Spleen (tissue), 11 donors: Measurements from ENCODE around the gene SHQ1. TPM values are rescaled to one million over a fixed set of nuclear protein-coding genes. Genes with fewer than 3 reads are reported as not detected.

Experiments used
- DNase-seq: peaks from one replicate; pipeline ENCODE4 v3.0.0-alpha.2; 2020
- H3K27ac ChIP-seq, 8 donors: fragments of 200-600 bp; sonication (generic) in 7 of 8; 1 replicate in 4 of 8; 2 replicates in 4 of 8; pipeline versions ENCODE4 v1.5.0 to v1.8.0; 2016 to 2021; ENCODE audit warnings: inconsistent platforms in 4 of 8, mild to moderate bottlenecking in 4 of 8, moderate library complexity in 1 of 8
- H3K27me3 ChIP-seq, 7 donors: fragments of 200-600 bp; sonication (generic) in 6 of 7; replicated peaks in 1 of 7; 1 replicate in 4 of 7; 2 replicates in 3 of 7; pipeline versions ENCODE4 v1.5.0 to v1.8.0; 2016 to 2021; ENCODE audit warnings: inconsistent platforms in 3 of 7, mild to moderate bottlenecking in 1 of 7
- H3K36me3 ChIP-seq, 6 donors: fragments of 200-600 bp; sonication (generic) in 5 of 6; 1 replicate in 4 of 6; 2 replicates in 2 of 6; pipeline versions ENCODE4 v1.5.0 to v1.8.0; 2016 to 2021; ENCODE audit warnings: inconsistent platforms in 2 of 6
- H3K4me1 ChIP-seq, 6 donors: fragments of 200-600 bp; sonication (generic) in 5 of 6; 1 replicate in 3 of 6; 2 replicates in 3 of 6; pipeline versions ENCODE4 v1.5.0 to v1.8.0; 2016 to 2021; ENCODE audit warnings: inconsistent platforms in 3 of 6
- H3K4me3 ChIP-seq, 8 donors: fragments of 200-600 bp; sonication (generic) in 7 of 8; 1 replicate in 4 of 8; 2 replicates in 4 of 8; pipeline versions ENCODE4 v1.5.0 to v1.8.0; 2016 to 2021; ENCODE audit warnings: inconsistent platforms in 4 of 8, mild to moderate bottlenecking in 4 of 8, moderate library complexity in 2 of 8
- H3K9me3 ChIP-seq, 8 donors: fragments of 200-600 bp; sonication (generic) in 7 of 8; 1 replicate in 4 of 8; 2 replicates in 4 of 8; pipeline versions ENCODE4 v1.5.0 to v1.8.0; 2016 to 2021; ENCODE audit warnings: inconsistent platforms in 4 of 8
- CTCF ChIP-seq, 11 experiments: fragments of 200-600 bp in 7 of 11; fragments of 450-650 bp in 4 of 11; sonication (generic) in 4 of 11; IDR thresholded peaks in 8 of 11; conservative IDR thresholded peaks in 3 of 11; 1 replicate in 7 of 11; 2 replicates in 4 of 11; pipeline versions ENCODE4 v1.4.0 to v1.8.0; 2016 to 2021; ENCODE audit warnings: antibody characterized with exemption in 11 of 11, inconsistent platforms in 4 of 11, mild to moderate bottlenecking in 1 of 11
- POLR2A ChIP-seq, 3 donors: fragments of 450-650 bp; IDR thresholded peaks; one replicate each; pipeline ENCODE4 v1.5.1; 2017; ENCODE audit warnings: antibody characterized with exemption in 3 of 3, mild to moderate bottlenecking in 1 of 3
- POLR2AphosphoS5 ChIP-seq, 3 donors: sonication (generic); formaldehyde crosslinking; IDR thresholded peaks; one replicate each; pipeline ENCODE4 v1.5.1; 2017; ENCODE audit warnings: antibody characterized with exemption in 3 of 3
- WGBS, 5 donors: extraction: QIAGEN DNeasy Blood & Tissue Kit in 3 of 5; methylation state at CpG; one replicate each; pipeline versions ENCODE4 v1.1.5 to v1.1.7; 2013 to 2018; 5-methylcytosine and 5-hydroxymethylcytosine counted together
- intact Hi-C: fragments of 100-400 bp; cut with DNase I; formaldehyde crosslinking; loops from one replicate; pipeline ENCODE4 v1.15.0; 2023; ENCODE audit warnings: low total_unique reads
- polyA plus RNA-seq, 3 donors: library from polyadenylated mRNA; stranded (reverse); fragments of 200-250 nt; gene quantifications; one replicate each; pipeline ENCODE4 v1.2.1, GENCODE V29; 2013
- total RNA-seq, 7 donors: library from RNA; depleted of rRNA in 3 of 7; stranded (reverse); fragments of >200 nt in 3 of 7; fragmentation: NEBNext Ultra II Directional in 4 of 7; extraction: Animal tissue kit (Norgen Biotek cat#: 25700) in 4 of 7; gene quantifications; one replicate each; pipeline versions ENCODE4 v1.1.0 to v1.2.1, GENCODE V29; 2016 to 2021
- donor health status: healthy with polysubstance abuse.
- donor health status: DM: no; HTN: no; CAD: no; lungs with moderate emphysema.
- donor health status: DM: no; HTN: no; CAD: no.
- donor health status: Bipolar disorder and iron deficiency.
- donor health status: healthy.
- donor health status: DM: no; HTN: no; CAD: no.
- donor health status: DM: yes; HTN: yes; CAD: no.

SHQ1 gene
- total and polyA plus RNA-seq, 10 donors: 6.7 to 28.6 (median 16.7) TPM

DNA sequence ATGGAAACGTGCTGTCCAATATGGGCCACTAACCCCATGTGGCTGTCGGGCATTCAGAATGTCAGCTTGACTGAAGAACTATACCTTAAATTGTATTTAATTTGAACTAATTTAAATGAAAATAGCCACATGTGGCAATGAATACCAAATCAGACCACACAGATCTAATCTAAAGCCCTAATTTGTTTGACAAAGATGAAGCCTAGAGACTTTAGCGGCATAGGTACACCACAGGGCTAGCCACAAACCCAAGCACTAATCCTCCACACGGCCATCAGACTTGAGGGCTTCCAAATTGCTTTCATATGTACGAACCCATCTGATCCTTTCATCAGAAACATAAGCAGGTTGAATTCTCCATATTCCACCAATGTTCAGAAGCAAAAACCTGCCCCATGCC, 81.4 kb downstream of the SHQ1 start:
- Histone ChIP-seq H3K9me3 (no peaks in the 10 kb centered on the region), H3K27ac (no peak overlapping the region), H3K27me3 (no peaks in the 10 kb centered on the region), H3K4me3 (no peak overlapping the region), H3K36me3 (peaks cover 0 to 66% (median 7%) of the 10 kb centered on the region in 6 donors), H3K4me1 (no peaks in the 10 kb centered on the region)
- WGBS, 5 donors: 87 to 89% (median 88%) methylated on average over 5 of the region's 5 CpGs
- DNase-seq: no peak
- intact Hi-C loops: no loop called here
- TF ChIP-seq POLR2AphosphoS5 (IDR thresholded peaks at IDR 0.05) (no peak), POLR2A (IDR thresholded peaks at IDR 0.05) (no peak), CTCF (IDR thresholded peaks at IDR 0.05 in 8 of 11, conservative IDR thresholded peaks at IDR 0.05 in 3 of 11) (no peak)

DNA sequence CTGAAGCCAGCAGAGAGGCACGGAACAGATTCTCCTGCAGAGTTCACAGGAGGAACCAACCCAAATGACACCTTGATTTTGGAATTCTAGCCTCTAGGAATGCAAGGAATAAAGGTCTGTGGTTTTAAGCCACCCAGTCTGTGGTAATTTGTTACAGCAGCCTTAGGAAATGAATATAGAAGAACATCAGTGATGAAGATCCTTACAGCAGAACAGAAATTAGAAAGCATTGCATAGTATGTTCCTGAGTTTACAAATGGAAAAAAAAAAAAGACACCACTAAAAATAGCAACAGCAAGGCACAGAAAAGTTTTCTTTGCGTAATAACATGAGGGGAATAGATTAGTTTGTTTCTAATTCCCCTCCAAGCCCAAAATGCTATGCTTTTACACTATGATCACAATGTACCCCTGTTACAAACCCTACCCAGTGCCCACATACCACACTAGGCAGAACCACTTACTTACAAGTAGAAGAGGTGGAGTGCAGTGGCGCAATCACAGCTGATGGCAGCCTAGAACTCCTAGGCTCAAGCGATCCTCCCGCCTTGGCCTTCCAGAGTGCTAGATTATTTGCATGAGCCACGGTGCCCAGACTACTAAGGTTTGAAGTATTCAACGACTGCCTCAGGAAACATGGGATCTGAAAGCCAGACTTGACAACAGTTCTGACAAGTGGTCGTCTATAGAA, 84.3 kb downstream of the SHQ1 start:
- peaks cover 0 to 54% (median 6%) of the 10 kb centered on the region in 6 donors for H3K36me3 ChIP-seq
- intact Hi-C loops: no loop called here
- no peaks in the 10 kb centered on the region for H3K4me1 ChIP-seq
- H3K27ac ChIP-seq: no peak overlapping the region
- 90 to 93% (median 93%) methylated on average over 8 of the region's 8 CpGs for WGBS, 5 donors
- DNase-seq: no peak
- H3K9me3 ChIP-seq: no peaks in the 10 kb centered on the region
- no peak overlapping the region for H3K4me3 ChIP-seq
- H3K27me3 ChIP-seq: no peaks in the 10 kb centered on the region
- no peak for TF ChIP-seq POLR2A (IDR thresholded peaks at IDR 0.05)
- TF ChIP-seq POLR2AphosphoS5 (IDR thresholded peaks at IDR 0.05): no peak
- TF ChIP-seq CTCF (IDR thresholded peaks at IDR 0.05 in 8 of 11, conservative IDR thresholded peaks at IDR 0.05 in 3 of 11): no peak

GRCh38 chr3:72761410-72761809, 86.8 kb downstream of the SHQ1 start:
- Histone ChIP-seq H3K4me1 (peaks cover 5 to 18% (median 12%) of the 10 kb centered on the region in 6 donors), H3K4me3 (no peak overlapping the region), H3K27ac (no peak overlapping the region), H3K9me3 (no peaks in the 10 kb centered on the region), H3K27me3 (no peaks in the 10 kb centered on the region), H3K36me3 (peaks cover 0 to 31% (median 3%) of the 10 kb centered on the region in 6 donors)
- TF ChIP-seq POLR2AphosphoS5 (IDR thresholded peaks at IDR 0.05): no peak
- no peak for TF ChIP-seq POLR2A (IDR thresholded peaks at IDR 0.05)
- no peak for TF ChIP-seq CTCF (IDR thresholded peaks at IDR 0.05 in 8 of 11, conservative IDR thresholded peaks at IDR 0.05 in 3 of 11)
- intact Hi-C loops: no loop called here
- DNase-seq: no peak
- 81 to 88% (median 85%) methylated on average over 3 of the region's 3 CpGs for WGBS, 5 donors

- no peak for DNase-seq
- Histone ChIP-seq H3K4me3 (no peak overlapping the region), H3K27ac (no peak overlapping the region), H3K27me3 (no peaks in the 10 kb centered on the region), H3K4me1 (peaks cover 10 to 30% (median 17%) of the 10 kb centered on the region in 6 donors), H3K9me3 (no peaks in the 10 kb centered on the region), H3K36me3 (peaks cover 0 to 25% (median 3%) of the 10 kb centered on the region in 6 donors)
- intact Hi-C loops: no loop called here
- no peak for TF ChIP-seq POLR2AphosphoS5 (IDR thresholded peaks at IDR 0.05)
- no peak for TF ChIP-seq POLR2A (IDR thresholded peaks at IDR 0.05)
- TF ChIP-seq CTCF (IDR thresholded peaks at IDR 0.05 in 8 of 11, conservative IDR thresholded peaks at IDR 0.05 in 3 of 11): no peak
- WGBS, 5 donors: 67 to 82% (median 73%) methylated on average over 3 of the region's 3 CpGs
Measured at GRCh38 chr3:72760225-72760624, 88.0 kb downstream of the SHQ1 start.
